OCI-LY3 (cell line): ENCODE measurements around the gene KCNK7.

Experiments used
- H2AFZ ChIP-seq: fragments of 200-600, 300-600 bp; shearing (Covaris generic); 2 replicates; pipeline ENCODE4 v1.6.0; 2014; ENCODE audit warnings: antibody characterized with exemption, low read depth, low read length
- H3K27ac ChIP-seq: fragments of 200-600, 300-600 bp; sonication (generic); 2 replicates; pipeline ENCODE4 v1.5.1; 2014; ENCODE audit warnings: mild to moderate bottlenecking, low read length, moderate library complexity, mixed read lengths
- H3K27me3 ChIP-seq: fragments of 200-600, 300-600 bp; sonication (generic); 2 replicates; pipeline ENCODE4 v1.6.1; 2014; ENCODE audit warnings: low read depth, low read length, mixed read lengths
- H3K36me3 ChIP-seq: fragments of 200-600, 300-600 bp; sonication (generic); replicated peaks from 2 replicates; pipeline ENCODE3; 2014; ENCODE audit warnings: low read depth, low read length, mixed read lengths
- H3K4me1 ChIP-seq: fragments of 300-600, 200-600 bp; sonication (generic); 2 replicates; pipeline ENCODE4 v1.6.1; 2014; ENCODE audit warnings: low read length, mixed read lengths
- H3K4me2 ChIP-seq: fragments of 200-600, 300-600 bp; sonication (generic); 2 replicates; pipeline ENCODE4 v1.6.1; 2014; ENCODE audit warnings: low read length, mixed read lengths
- H3K4me3 ChIP-seq: fragments of 300-600, 200-600 bp; sonication (generic); 2 replicates; pipeline ENCODE4 v1.5.1; 2014; ENCODE audit warnings: antibody characterized with exemption, mild to moderate bottlenecking, low read length, moderate library complexity
- H3K79me2 ChIP-seq: fragments of 300-600, 200-600 bp; shearing (Covaris generic); 2 replicates; pipeline ENCODE4 v1.6.1; 2014; ENCODE audit warnings: mild to moderate bottlenecking, low read length, mixed read lengths
- H3K9ac ChIP-seq: fragments of 300-600, 200-600 bp; shearing (Covaris generic); 2 replicates; pipeline ENCODE4 v1.6.0; 2014; ENCODE audit warnings: mild to moderate bottlenecking, low read length, moderate library complexity
- H3K9me3 ChIP-seq: fragments of 200-600, 300-600 bp; shearing (Covaris generic); 2 replicates; pipeline ENCODE4 v1.6.1; 2014; ENCODE audit warnings: low read length, mixed read lengths; ENCODE audit not compliant: insufficient read depth
- H4K20me1 ChIP-seq: fragments of 200-600, 300-600 bp; sonication (generic); 2 replicates; pipeline ENCODE4 v1.6.1; 2016; ENCODE audit warnings: low read length, mixed read lengths; ENCODE audit not compliant: insufficient read depth
- EZH2phosphoT487 ChIP-seq: fragments of 200-600 bp; shearing (Covaris generic); IDR thresholded peaks from 2 replicates; pipeline ENCODE4 v1.6.1; 2018; ENCODE audit warnings: antibody characterized with exemption, mixed run types, low read depth
- TF ChIP-seq, protein P1 (sequence below): fragments of 200-600, 300-600 bp; sonication (generic); IDR thresholded peaks from 2 replicates; pipeline ENCODE4 v1.5.1; 2014; ENCODE audit warnings: antibody characterized with exemption, low read length, low read depth

KCNK7 gene

DNA sequence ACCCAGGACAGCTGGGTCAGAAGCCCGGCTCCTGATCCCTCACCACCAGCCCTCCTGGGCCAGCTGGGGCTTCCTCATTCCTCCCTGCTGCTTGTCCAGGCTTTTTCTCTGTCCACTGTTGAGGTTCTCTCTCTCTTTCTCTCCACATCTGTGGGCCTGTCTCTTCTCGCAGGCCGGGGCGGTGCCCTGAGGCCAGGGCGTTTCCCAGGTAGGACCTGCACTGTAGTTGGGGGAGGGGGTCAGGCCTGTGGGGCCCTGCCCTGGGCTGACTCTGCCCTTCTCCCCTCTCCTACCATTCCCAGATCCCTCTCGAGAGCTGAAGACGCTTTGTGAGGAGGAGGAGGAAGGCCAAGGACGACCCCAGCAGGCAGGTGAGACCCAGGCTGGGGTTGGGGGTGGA lies 14.8 kb downstream of the KCNK7 start:
- Histone ChIP-seq H3K9ac (no peak overlapping the region), H4K20me1 (no peaks in the 10 kb centered on the region), H3K27ac (no peak overlapping the region), H2AFZ (no peak overlapping the region), H3K9me3 (no peaks in the 10 kb centered on the region), H3K4me2 (no peak overlapping the region), H3K79me2 (peaks cover 16% of the 10 kb centered on the region; the same call in 1 of the 2 replicates), H3K27me3 (no peaks in the 10 kb centered on the region), H3K36me3 (peaks cover 24% of the 10 kb centered on the region), H3K4me1 (peaks cover 17% of the 10 kb centered on the region), H3K4me3 (no peak overlapping the region)
- TF ChIP-seq EZH2phosphoT487, result no peak
- TF ChIP-seq, protein P1, sequence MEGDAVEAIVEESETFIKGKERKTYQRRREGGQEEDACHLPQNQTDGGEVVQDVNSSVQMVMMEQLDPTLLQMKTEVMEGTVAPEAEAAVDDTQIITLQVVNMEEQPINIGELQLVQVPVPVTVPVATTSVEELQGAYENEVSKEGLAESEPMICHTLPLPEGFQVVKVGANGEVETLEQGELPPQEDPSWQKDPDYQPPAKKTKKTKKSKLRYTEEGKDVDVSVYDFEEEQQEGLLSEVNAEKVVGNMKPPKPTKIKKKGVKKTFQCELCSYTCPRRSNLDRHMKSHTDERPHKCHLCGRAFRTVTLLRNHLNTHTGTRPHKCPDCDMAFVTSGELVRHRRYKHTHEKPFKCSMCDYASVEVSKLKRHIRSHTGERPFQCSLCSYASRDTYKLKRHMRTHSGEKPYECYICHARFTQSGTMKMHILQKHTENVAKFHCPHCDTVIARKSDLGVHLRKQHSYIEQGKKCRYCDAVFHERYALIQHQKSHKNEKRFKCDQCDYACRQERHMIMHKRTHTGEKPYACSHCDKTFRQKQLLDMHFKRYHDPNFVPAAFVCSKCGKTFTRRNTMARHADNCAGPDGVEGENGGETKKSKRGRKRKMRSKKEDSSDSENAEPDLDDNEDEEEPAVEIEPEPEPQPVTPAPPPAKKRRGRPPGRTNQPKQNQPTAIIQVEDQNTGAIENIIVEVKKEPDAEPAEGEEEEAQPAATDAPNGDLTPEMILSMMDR, result no peak

DNA sequence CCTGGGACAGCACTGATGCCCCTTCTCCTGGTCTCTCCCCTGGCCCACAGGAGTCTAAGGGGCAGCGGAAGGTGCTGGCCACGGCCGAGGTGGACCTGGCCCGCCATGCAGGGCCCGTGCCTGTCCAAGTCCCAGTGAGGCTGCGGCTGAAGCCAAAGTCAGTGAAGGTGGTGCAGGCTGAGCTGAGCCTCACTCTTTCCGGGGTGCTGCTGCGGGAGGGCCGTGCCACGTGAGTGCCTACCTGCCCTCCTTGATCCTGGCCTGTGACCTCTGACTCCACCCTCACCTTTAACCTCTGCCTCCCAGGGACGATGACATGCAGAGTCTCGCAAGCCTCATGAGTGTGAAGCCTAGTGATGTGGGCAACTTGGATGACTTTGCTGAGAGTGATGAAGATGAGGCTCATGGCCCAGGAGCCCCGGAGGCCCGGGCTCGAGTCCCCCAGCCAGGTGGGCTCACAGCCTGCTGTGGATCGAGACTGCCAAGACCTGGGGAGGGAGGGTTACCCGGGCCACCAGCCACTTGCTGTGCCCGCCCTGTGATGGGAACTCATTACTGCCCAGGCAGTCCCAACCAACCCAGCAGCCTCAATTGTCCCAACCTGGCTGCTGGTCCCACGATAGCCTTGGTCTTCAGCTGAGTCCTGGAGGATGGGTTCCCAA lies 15.4 kb downstream of the KCNK7 start:
- Histone ChIP-seq H3K4me3 (no peak overlapping the region), H3K79me2 (peaks cover 16% of the 10 kb centered on the region; the same call in 1 of the 2 replicates), H3K36me3 (peaks cover 21% of the 10 kb centered on the region), H3K9ac (no peak overlapping the region), H3K9me3 (no peaks in the 10 kb centered on the region), H3K27ac (no peak overlapping the region), H2AFZ (no peak overlapping the region), H3K4me1 (peaks cover 21% of the 10 kb centered on the region), H3K4me2 (no peak overlapping the region), H3K27me3 (no peaks in the 10 kb centered on the region), H4K20me1 (no peaks in the 10 kb centered on the region)
- TF ChIP-seq, protein P1, result no peak
- TF ChIP-seq EZH2phosphoT487, result no peak

DNA sequence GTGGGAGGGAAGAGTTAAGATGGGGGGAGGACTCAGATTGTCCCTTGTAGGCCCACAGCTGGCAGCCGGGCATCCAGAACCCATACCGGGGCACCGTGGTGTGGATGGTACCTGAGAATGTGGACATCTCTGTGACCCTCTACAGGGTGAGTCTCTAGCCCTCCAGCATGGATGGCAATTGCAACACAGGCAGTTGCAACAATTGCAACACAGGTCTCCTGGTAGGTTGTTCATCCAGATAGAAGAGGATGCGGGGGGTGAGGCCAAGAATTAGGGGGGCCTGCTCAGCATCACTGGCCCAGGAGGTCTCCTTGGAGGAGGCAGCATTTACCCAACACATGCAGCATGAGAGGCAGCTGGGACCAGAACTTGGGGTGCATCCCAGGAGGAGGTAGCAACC lies 16.3 kb downstream of the KCNK7 start:
- Histone ChIP-seq H3K9ac (no peak overlapping the region), H4K20me1 (no peaks in the 10 kb centered on the region), H3K4me2 (no peak overlapping the region), H3K79me2 (peaks cover 16% of the 10 kb centered on the region; the same call in 1 of the 2 replicates), H2AFZ (no peak overlapping the region), H3K9me3 (no peaks in the 10 kb centered on the region), H3K4me1 (peaks cover 26% of the 10 kb centered on the region), H3K27me3 (no peaks in the 10 kb centered on the region), H3K36me3 (peaks cover 15% of the 10 kb centered on the region), H3K4me3 (no peak overlapping the region), H3K27ac (no peak overlapping the region)
- TF ChIP-seq EZH2phosphoT487, result no peak
- TF ChIP-seq, protein P1, result no peak

DNA sequence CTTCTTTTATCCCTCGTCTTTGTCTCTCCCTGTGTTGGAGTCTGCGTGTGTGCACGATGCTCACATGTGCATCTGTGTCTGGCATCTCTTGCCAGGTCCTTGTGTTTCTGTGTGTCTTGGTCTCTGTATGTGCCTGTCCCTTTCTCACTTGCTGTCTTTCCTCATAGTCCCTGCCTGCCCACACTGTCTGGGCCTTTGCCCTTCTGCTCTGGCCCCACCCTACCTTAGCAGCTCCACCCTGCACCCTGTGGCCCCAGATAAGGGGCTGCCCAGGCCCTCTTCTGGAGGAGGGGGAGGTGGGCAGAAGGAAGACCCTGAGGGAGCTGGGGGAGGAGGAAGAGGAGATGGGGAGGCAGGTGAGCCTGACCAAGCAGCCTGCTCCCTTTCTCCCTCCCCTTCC lies 16.9 kb downstream of the KCNK7 start:
- H3K9me3 ChIP-seq, result no peaks in the 10 kb centered on the region
- H3K27ac ChIP-seq, result no peak overlapping the region
- no peak for TF ChIP-seq EZH2phosphoT487
- TF ChIP-seq, protein P1, result no peak
- H3K4me1 ChIP-seq, result peaks cover 30% of the 10 kb centered on the region
- H3K4me2 ChIP-seq, result no peak overlapping the region
- H3K79me2 ChIP-seq, result peaks cover 16% of the 10 kb centered on the region; the same call in 1 of the 2 replicates
- no peaks in the 10 kb centered on the region for H3K27me3 ChIP-seq
- no peaks in the 10 kb centered on the region for H4K20me1 ChIP-seq
- peaks cover 13% of the 10 kb centered on the region for H3K36me3 ChIP-seq
- H2AFZ ChIP-seq, result no peak overlapping the region
- no peak overlapping the region for H3K9ac ChIP-seq
- H3K4me3 ChIP-seq, result no peak overlapping the region
